Right renal cortex interstitium (tissue), 3 donors: Measurements from ENCODE around the gene ZNF74. TPM values are rescaled to one million over a fixed set of nuclear protein-coding genes. Genes with fewer than 3 reads are reported as not detected.
"Not testable (repeated sequence)": the region's sequence is repeated elsewhere in the genome, so short reads cannot be mapped to it uniquely, and the experiment has no call there.

ENCODE experiments used
- DNase-seq, 3 donors: peaks; one replicate each; pipeline ENCODE4 v3.0.0-alpha.2; 2013; ENCODE audit warnings: low read depth in 3 of 3, low spot score in 2 of 3
- polyA plus RNA-seq, 3 donors: library from polyadenylated mRNA; unstranded; fragments of 120-200 nt; gene quantifications; one replicate each; pipeline ENCODE4 v1.2.1, GENCODE V29; 2013; ENCODE audit not compliant: insufficient read length in 3 of 3

The ZNF74 gene
- polyA plus RNA-seq, 3 donors = 15.3 to 15.9 (median 15.9) TPM

- DNase-seq = no peak
Observed at GRCh38 chr22:20441631-20442484, 47.9 kb downstream of the ZNF74 start.

- DNase-seq = no peak
Observed at GRCh38 chr22:20442485-20443284, 48.7 kb downstream of the ZNF74 start.

- no peak for DNase-seq
Observed at GRCh38 chr22:20444325-20444724, 50.4 kb downstream of the ZNF74 start.

- no peak for DNase-seq
Observed at GRCh38 chr22:20446383-20446970, 52.5 kb downstream of the ZNF74 start.

- no peak for DNase-seq
Observed at GRCh38 chr22:20448630-20449029, 54.7 kb downstream of the ZNF74 start.

- DNase-seq = no peak
Observed at GRCh38 chr22:20449819-20450550, 56.0 kb downstream of the ZNF74 start.

GRCh38 chr22:20450551-20450906, 56.6 kb downstream of the ZNF74 start:
- DNase-seq = no peak

GRCh38 chr22:20451129-20451778, 57.3 kb downstream of the ZNF74 start:
- DNase-seq = not testable (repeated sequence)

- no peak for DNase-seq
Observed at GRCh38 chr22:20451920-20452319, 58.0 kb downstream of the ZNF74 start.

GRCh38 chr22:20453222-20453621, 59.3 kb downstream of the ZNF74 start:
- no peak for DNase-seq

GRCh38 chr22:20455709-20456063, 61.7 kb downstream of the ZNF74 start:
- no peak for DNase-seq

- peak in 1 of 3 donors; percentile 57 for DNase-seq
Observed at GRCh38 chr22:20456064-20456721, 62.2 kb downstream of the ZNF74 start.

GRCh38 chr22:20456722-20457076, 62.7 kb downstream of the ZNF74 start:
- no peak for DNase-seq

- no peak for DNase-seq
Observed at GRCh38 chr22:20457506-20458240, 63.7 kb downstream of the ZNF74 start.

Other genes with a start within 250 kb of the ZNF74 start
- under 1 TPM; 0.47 to 0.71 (median 0.53) TPM for gene CCDC188, start 243.1 kb upstream of the ZNF74 start, polyA plus RNA-seq
- gene RTN4R, start 125.8 kb upstream of the ZNF74 start, polyA plus RNA-seq = 1 to 10 TPM; 3.8 to 4.5 (median 4.1) TPM
- 10 to 100 TPM; 43.8 to 52.2 (median 45.6) TPM for gene DGCR6L, start 74.1 kb upstream of the ZNF74 start, polyA plus RNA-seq
- gene SCARF2, start 43.7 kb downstream of the ZNF74 start, polyA plus RNA-seq = 10 to 100 TPM; 13.7 to 16.8 (median 14.6) TPM
- 10 to 100 TPM; 26.9 to 28.0 (median 27.4) TPM for gene KLHL22, start 101.6 kb downstream of the ZNF74 start, polyA plus RNA-seq
- 10 to 100 TPM; 31.5 to 38.0 (median 35.1) TPM for gene MED15, start 113.5 kb downstream of the ZNF74 start, polyA plus RNA-seq